Right lobe of liver (tissue), 6 donors: ENCODE results near the gene FYN. TPM values are rescaled to one million over a fixed set of nuclear protein-coding genes. Genes with fewer than 3 reads are reported as not detected.

Source experiments
- ATAC-seq, 4 donors: fragments of 200-7000 bp; cut with Tn5 transposase; one replicate each; pipeline ENCODE4 v1.9.1; 2020; ENCODE audit warnings: mild to moderate bottlenecking in 4 of 4, moderate library complexity in 4 of 4
- DNase-seq, 3 donors: peaks; one replicate each; pipeline ENCODE4 v3.0.0-alpha.2; 2020
- H3K27ac ChIP-seq, 3 donors: fragments of 200-600 bp; one replicate each; pipeline ENCODE4 v1.8.0; 2022
- H3K27me3 ChIP-seq, 2 donors: fragments of 200-600 bp; one replicate each; pipeline ENCODE4 v1.8.0; 2022
- H3K36me3 ChIP-seq, 4 donors: fragments of 200-600 bp; sonication (generic) in 1 of 4; one replicate each; pipeline versions ENCODE4 v1.5.1 to v1.8.0; 2017 to 2022; ENCODE audit warnings: control low read depth in 1 of 4
- H3K4me1 ChIP-seq, 4 donors: fragments of 200-600 bp; sonication (generic) in 1 of 4; one replicate each; pipeline versions ENCODE4 v1.5.1 to v1.8.0; 2017 to 2022; ENCODE audit warnings: control low read depth in 1 of 4
- H3K4me3 ChIP-seq, 3 donors: fragments of 200-600 bp; one replicate each; pipeline ENCODE4 v1.8.0; 2022
- H3K9me3 ChIP-seq, 4 donors: fragments of 200-600 bp; sonication (generic) in 1 of 4; one replicate each; pipeline versions ENCODE4 v1.5.1 to v1.8.0; 2017 to 2022; ENCODE audit warnings: control low read depth in 1 of 4
- CTCF ChIP-seq, 4 donors: fragments of 200-600 bp in 3 of 4; fragments of 450-650 bp in 1 of 4; IDR thresholded peaks; one replicate each; pipeline versions ENCODE4 v1.5.1 to v1.8.0; 2016 to 2022; ENCODE audit warnings: antibody characterized with exemption in 4 of 4, mild to moderate bottlenecking in 2 of 4
- POLR2A ChIP-seq: fragments of 450-650 bp; IDR thresholded peaks from one replicate; pipeline ENCODE4 v1.6.1; 2017; ENCODE audit warnings: antibody characterized with exemption, mild to moderate bottlenecking
- WGBS: methylation state at CpG from one replicate; pipeline ENCODE4 v1.1.6; 2018; ENCODE audit warnings: low coverage, low lambda C conversion rate; ENCODE audit not compliant: insufficient coverage; ENCODE audit errors: missing lambda C conversion rate; 5-methylcytosine and 5-hydroxymethylcytosine counted together
- intact Hi-C, 2 donors: fragments of 100-400 bp; cut with DNase I; formaldehyde crosslinking; loops; one replicate each; pipeline versions ENCODE4 v1.11.2 to v1.14.1; 2022
- total RNA-seq, 6 experiments: library from RNA; depleted of rRNA in 2 of 6; stranded (reverse); fragments of >200 nt in 2 of 6; fragmentation: NEBNext Ultra II Directional in 3 of 6; extraction: Animal tissue kit (Norgen Biotek cat#: 25700) in 3 of 6; gene quantifications; one replicate each; pipeline versions ENCODE4 v1.1.0 to v1.2.4, GENCODE V29; 2016 to 2023
- donor health status: DM: no; HTN: yes; CAD: no.
- donor health status: DM: no; HTN: no; CAD: no.
- donor health status: DM: no; HTN: no; CAD: no.
- donor health status: DM: no; HTN: yes; CAD: no.
- donor health status: DM: no; HTN: yes; CAD: no.

Gene FYN
- total RNA-seq, 6 experiments from 2014 or later, result 16.8 to 33.7 (median 23.5) TPM

- no peaks in the 10 kb centered on the region for H3K36me3 ChIP-seq
- H3K27ac ChIP-seq, result no peak overlapping the region
- H3K27me3 ChIP-seq, result no peaks in the 10 kb centered on the region
- TF ChIP-seq POLR2A (peak; percentile 7), CTCF (IDR thresholded peaks at IDR 0.05) (no peak)
- no peak overlapping the region for H3K4me3 ChIP-seq
- intact Hi-C loops, result no loop called here
- peaks cover 0 to 10% (median 2%) of the 10 kb centered on the region in 4 donors for H3K4me1 ChIP-seq
- ATAC-seq, result peak; percentile 74 to 86 (median 76)
- 28% methylated on average over 1 of the region's 2 CpGs for WGBS
- peak; percentile 53 to 87 (median 85) for DNase-seq
- H3K9me3 ChIP-seq, result no peaks in the 10 kb centered on the region
Measured at GRCh38 chr6:111610548-111611172, 262.6 kb downstream of the FYN start.

Other genes with a start within 250 kb of the FYN start
- not detected for gene CCN6, start 180.7 kb upstream of the FYN start, total RNA-seq
- 10 to 100 TPM; 16.2 to 38.0 (median 27.7) TPM for gene TUBE1, start 214.0 kb upstream of the FYN start, total RNA-seq
- gene FAM229B, start 214.1 kb upstream of the FYN start, total RNA-seq, result 10 to 100 TPM in 2 of 6 experiments, 1 to 10 TPM in 4; 6.3 to 13.9 (median 9.1) TPM